WI38 (cell line): Measurements from ENCODE around the gene SERPINA6.

Experiments used
- H3K4me3 ChIP-seq: 2 replicates; pipeline ENCODE4 v1.5.1; 2011; ENCODE audit warnings: low read depth, mild to moderate bottlenecking, control low read depth, low read length
- TF ChIP-seq, protein P1 (sequence below): IDR thresholded peaks from 2 replicates; pipeline ENCODE4 v1.5.1; 2012; ENCODE audit warnings: low read depth, mild to moderate bottlenecking, control low read depth, low read length

SERPINA6 gene

DNA sequence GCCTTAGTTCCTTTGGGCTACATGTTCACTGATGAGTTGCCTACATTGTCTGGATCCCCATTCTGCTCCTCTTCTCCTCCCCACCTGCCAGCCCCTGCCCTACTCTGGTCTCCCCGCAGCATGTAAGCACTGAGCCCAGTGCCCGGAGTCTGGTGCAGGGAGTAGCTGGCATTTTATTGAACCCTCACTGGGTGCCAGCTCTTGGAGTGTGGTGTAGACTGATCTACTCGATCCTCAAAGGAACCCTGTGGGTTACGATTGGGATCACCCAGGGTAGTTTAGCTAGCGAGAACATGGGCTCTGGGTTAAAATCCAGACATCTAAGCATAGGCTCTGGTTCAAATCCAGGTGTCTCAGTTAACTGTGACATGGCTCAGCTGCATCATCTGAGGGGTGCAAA is 8.3 kb upstream of the SERPINA6 start:
- TF ChIP-seq, protein P1, sequence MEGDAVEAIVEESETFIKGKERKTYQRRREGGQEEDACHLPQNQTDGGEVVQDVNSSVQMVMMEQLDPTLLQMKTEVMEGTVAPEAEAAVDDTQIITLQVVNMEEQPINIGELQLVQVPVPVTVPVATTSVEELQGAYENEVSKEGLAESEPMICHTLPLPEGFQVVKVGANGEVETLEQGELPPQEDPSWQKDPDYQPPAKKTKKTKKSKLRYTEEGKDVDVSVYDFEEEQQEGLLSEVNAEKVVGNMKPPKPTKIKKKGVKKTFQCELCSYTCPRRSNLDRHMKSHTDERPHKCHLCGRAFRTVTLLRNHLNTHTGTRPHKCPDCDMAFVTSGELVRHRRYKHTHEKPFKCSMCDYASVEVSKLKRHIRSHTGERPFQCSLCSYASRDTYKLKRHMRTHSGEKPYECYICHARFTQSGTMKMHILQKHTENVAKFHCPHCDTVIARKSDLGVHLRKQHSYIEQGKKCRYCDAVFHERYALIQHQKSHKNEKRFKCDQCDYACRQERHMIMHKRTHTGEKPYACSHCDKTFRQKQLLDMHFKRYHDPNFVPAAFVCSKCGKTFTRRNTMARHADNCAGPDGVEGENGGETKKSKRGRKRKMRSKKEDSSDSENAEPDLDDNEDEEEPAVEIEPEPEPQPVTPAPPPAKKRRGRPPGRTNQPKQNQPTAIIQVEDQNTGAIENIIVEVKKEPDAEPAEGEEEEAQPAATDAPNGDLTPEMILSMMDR = no peak
- H3K4me3 ChIP-seq = no peak overlapping the region

DNA sequence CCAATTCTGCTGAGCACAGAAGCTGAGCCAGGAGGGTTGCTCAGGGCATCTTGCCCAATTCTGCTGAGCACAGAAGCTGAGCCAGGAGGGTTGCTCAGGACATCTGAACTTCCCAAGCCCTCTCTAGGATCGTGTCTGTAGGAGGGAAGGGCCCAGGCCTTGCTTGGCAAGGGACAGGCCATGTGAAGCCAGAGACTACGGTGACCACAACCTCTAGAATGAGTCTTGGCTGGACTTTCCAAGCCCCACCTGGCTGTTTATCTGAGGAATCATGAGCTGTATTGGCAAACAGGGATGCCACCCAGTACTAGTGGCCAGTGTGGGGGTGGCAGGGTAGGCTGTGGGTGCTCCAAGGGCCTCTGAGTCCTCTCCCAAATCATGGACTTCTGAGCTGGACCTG is 7.7 kb upstream of the SERPINA6 start:
- H3K4me3 ChIP-seq = no peak overlapping the region
- TF ChIP-seq, protein P1 = no peak

DNA sequence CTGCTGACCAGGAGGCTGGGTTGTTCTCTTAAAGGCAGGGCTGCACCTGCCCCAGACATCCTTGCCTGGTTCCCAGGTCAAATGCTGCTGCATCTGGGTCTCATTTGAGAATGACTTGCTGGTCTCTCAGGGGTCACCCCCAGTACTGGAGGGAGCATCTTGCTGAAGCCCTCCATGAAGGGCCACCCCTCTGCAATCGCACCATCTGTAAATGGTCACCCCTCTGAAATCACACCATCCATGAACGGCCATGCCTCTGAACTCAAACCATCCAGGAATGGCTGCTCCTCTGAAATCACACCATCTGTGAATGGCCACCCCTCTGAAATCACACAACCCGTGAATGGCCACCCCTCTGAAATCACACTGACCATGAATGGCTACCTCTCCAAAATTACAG is 7.3 kb upstream of the SERPINA6 start:
- TF ChIP-seq, protein P1 = no peak
- no peak overlapping the region for H3K4me3 ChIP-seq

DNA sequence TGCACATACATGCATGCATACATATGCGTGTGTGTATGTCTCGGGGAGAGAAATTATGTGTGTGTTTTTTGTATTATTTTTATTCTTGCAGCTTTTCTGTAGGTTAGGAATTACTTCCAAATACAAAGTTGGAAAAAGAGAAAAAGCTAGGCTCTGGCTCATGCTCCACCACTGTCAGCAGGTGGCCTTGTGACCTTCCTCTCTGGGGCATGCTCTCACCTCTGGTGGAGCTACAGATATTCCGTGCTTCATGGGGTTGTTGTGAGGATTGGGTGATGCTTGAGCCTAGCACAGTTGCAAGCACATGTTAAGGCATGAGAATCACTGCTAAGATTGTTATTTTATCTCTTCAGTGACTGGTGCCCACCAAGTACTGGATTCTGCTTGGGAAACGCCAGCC is 6.7 kb upstream of the SERPINA6 start:
- TF ChIP-seq, protein P1 = no peak
- no peak overlapping the region for H3K4me3 ChIP-seq

DNA sequence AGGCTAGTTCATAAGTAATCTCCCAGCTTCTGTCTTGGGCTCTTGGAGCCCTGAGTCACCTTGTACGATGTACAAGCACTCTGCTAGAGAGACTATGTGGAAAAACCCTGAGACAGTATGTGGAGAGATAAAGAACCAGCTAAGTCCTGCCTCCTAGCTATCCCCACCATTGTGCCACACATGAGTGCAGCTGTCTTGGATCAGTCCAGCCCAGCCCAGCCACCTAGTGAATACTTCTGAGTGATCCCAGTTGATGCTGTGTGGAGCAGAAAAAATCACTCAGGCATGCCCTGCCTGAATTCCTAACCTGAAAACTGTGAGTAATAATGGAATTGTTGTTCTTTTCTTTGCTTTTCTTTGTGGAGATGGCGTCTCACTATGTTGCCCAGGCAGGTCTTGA is 5.1 kb upstream of the SERPINA6 start:
- TF ChIP-seq, protein P1 = no peak
- H3K4me3 ChIP-seq = no peak overlapping the region

DNA sequence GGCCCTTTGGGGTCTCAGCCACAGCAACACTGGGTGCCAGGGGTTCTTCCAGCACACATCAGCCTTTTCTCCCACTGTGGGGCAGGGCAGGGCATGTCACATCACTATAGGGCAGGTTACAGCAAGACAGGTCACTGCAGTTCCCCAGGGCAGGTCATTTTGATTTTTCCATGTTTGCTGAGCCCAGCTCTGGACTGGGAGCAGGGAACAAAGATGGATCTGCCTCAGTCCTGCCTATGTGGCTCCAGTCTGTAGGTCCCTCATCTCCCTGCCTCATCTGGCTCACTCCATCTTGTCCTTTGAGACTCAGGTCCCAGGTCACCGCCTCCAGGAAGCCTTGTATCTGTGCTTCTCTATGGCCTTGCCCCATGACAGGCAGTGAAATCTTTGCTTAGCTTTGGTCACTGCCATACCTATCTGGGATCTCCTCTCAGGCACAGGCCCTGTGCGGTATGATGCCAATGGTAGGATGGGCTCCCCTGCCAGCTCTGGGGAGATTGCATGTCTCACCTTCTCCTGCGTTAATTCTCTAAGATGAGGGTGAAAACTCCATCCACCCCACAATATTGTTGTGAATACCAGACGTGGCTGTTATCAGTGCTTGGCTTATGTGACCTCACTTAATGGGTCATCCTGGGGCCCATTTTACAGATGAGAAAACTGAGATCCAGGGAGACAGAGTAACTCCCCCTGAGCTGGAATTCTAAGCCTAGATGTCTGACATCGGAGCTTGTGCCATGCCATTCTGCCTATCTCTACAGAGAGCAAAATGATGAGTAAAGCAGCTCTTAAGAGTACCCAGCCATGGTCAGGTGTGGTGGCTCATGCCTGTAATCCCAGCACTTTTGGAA is 1.5 kb downstream of the SERPINA6 start:
- no peak overlapping the region for H3K4me3 ChIP-seq
- TF ChIP-seq, protein P1 = no peak

DNA sequence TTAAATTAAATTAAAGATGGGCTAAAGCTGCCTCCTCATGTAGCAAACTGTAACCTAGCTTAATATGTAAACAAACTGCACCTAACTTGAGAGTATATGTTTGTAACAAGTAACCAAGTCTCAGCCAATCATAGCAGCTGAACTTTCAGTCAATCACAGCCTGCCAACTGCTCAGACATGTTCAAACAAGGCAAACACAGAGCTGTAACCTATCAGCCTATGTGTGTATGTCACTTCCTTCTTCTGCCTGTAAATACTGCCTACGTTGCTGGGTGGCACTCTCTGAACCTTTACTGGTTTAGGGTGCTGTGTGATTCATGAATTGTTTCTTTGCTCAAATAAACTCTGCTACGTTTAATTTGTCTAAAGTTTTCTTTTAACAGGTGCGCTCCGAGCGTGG is 2.9 kb downstream of the SERPINA6 start:
- H3K4me3 ChIP-seq = no peak overlapping the region
- TF ChIP-seq, protein P1 = no peak
